Epithelial cell of proximal tubule (primary cell): Measurements from ENCODE around the gene HEMGN. TPM values are rescaled to one million over a fixed set of nuclear protein-coding genes. Genes with fewer than 3 reads are reported as not detected.
"Not testable (repeated sequence)": the region's sequence is repeated elsewhere in the genome, so short reads cannot be mapped to it uniquely, and the experiment has no call there.

Experiments
- DNase-seq: peaks from one replicate; pipeline ENCODE4 v3.0.0-alpha.2; 2011; ENCODE audit warnings: low read depth
- H3K4me3 ChIP-seq: 2 replicates; pipeline ENCODE4 v1.5.1; 2011; ENCODE audit warnings: low read depth, mild to moderate bottlenecking, low read length
- total RNA-seq: library from RNA; depleted of rRNA; stranded (reverse); fragments of >200 nt; gene quantifications from 2 replicates; pipeline ENCODE4 v1.2.3, GENCODE V29; 2015
- TF ChIP-seq, protein P1 (sequence below): conservative IDR thresholded peaks from 2 replicates; pipeline ENCODE4 v1.5.1; 2012; ENCODE audit warnings: low read depth, mild to moderate bottlenecking, low read length

The HEMGN gene
- total RNA-seq, 1 donor from 2014 or later = not detected

DNA sequence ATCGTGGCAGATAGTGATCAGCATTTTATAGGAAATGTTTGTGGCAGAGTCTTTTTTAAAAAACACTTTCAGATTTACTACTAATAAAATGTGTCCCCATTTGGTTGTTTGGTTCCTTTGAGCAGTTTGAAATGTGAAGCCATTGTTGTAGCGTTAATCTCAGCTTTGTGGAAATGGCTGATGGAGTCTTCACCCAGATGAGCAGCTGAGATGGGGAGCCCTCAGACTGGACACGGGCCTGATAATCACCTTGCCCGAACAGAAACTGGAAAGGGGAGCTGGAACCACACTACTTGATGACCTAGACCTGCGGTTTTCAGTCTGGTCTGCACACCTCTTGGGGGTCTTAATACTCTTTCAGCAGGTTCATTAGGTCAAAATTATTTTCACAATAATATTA, 24.6 kb upstream of the HEMGN start:
- no peak overlapping the region for H3K4me3 ChIP-seq
- no peak for DNase-seq
- TF ChIP-seq, protein P1, sequence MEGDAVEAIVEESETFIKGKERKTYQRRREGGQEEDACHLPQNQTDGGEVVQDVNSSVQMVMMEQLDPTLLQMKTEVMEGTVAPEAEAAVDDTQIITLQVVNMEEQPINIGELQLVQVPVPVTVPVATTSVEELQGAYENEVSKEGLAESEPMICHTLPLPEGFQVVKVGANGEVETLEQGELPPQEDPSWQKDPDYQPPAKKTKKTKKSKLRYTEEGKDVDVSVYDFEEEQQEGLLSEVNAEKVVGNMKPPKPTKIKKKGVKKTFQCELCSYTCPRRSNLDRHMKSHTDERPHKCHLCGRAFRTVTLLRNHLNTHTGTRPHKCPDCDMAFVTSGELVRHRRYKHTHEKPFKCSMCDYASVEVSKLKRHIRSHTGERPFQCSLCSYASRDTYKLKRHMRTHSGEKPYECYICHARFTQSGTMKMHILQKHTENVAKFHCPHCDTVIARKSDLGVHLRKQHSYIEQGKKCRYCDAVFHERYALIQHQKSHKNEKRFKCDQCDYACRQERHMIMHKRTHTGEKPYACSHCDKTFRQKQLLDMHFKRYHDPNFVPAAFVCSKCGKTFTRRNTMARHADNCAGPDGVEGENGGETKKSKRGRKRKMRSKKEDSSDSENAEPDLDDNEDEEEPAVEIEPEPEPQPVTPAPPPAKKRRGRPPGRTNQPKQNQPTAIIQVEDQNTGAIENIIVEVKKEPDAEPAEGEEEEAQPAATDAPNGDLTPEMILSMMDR = no peak

DNA sequence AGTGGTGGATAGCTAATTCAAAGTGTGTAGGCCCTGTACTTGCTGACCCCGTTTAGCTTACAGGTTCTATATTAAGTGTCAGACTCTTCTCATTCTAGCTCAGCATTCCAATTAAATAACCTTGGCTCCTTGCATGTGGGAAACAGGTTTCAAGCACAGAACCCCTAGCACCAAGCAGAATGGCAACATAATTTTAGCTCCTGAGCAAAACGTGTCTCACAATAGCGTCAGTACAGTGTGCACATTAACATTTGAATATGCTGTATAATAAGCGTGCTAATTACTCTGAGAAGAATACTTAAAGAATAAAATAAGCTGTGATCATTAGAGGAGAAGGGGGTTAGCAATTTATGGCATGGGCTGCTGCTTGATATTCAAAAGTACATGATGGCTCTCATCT, 24.2 kb upstream of the HEMGN start:
- no peak for DNase-seq
- TF ChIP-seq, protein P1 = no peak
- H3K4me3 ChIP-seq = no peak overlapping the region

DNA sequence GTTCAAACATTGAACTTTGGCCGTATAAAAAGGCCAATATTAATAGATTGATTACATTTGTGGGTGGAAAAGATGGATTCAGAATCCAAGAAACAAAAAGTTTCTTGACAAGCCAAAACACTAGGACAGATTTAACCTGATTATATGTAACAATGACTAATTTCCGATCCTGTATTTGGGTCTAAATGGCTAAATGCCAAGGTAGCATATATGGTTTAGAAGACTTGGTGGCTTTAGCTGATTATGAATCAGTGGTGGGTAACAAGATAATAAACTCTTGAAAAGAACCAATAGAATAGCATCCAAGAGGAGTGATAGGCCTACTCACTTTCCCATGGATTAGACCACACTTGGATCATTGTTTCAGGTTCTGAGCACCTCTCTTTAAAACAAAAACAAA, 23.4 kb upstream of the HEMGN start:
- no peak overlapping the region for H3K4me3 ChIP-seq
- DNase-seq = no peak
- TF ChIP-seq, protein P1 = no peak

DNA sequence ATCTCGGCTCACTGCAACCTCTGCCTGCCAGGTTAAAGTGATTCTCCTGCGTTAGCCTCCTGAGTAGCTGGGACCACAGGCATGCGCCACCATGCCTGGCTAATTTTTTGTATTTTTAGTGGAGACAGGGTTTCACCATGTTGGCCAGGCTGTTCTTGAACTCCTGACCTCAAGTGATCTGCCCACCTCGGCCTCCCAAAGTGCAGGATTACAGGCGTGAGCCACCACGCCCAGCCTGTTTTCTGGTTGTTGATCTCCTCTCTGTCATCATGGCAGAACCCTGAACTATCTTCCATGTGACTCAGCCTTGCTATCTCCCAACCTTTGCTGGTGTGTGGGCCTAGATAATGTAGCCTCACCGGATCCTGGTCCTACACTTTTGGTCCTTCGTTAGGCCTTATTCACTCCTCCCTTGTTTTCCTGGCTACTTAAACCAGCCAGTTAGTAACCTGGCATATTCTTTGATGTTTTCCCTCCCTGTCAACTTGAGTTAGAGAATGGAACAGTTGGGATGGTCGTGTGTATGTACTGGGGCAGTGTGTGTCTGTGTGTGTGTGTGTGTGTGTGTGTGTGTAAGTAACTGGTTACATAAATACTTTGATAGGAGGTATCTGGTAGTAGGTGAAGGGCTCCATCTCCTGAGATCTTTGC, 22.8 kb upstream of the HEMGN start:
- H3K4me3 ChIP-seq, DNase-seq: not testable (repeated sequence)

DNA sequence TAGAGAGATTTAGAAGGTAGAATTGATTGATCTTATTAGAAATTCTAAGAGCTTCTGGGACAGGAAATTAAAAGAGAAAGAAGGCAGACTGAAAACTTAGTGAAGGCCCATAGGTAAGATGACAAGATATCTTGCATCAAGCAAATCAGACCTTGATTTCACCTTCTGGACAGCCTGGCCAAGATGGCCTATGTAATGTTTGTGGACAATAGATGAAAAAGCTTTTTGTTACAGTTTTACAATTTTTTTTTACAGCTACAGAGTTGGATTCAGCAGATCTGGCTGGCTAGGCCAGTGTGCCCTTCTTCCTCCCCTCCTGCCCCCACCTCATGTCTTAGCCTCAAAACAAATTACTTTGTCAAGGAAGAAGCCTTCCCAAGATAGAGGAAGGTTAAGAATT, 21.6 kb upstream of the HEMGN start:
- TF ChIP-seq, protein P1 = no peak
- no peak overlapping the region for H3K4me3 ChIP-seq
- no peak for DNase-seq

DNA sequence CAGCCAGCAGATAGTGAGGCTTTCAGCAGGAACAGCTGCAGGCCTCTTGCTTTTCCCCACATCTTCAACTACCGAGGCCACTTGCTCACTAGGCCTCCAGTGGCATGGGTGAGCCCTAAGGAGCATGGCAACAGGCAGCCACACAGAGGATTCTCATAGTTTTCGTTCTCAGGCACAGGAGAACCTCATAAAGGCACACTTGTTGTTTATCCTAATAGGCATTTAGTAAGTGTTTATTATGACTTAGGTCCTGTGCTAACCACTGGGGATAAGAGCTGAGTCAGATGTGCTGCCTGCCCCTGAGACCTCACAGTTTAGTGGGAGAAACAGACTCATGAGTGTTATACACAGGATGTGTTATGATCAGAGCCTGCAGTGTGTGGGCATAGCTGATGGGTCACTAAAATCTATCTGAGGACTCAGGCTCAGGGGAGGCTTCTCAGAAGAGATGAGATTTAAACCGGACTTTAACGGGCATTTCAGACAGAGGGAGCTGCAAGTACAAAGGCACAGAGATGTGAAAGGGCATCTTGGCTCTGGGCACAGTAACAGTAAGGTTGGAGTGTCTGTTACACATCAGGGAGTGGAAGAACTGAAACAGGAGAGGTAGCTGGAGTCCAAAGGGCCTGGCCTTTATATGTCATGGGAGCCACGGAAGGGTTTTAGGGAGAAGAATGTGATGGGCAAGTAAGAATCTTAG, 21.0 kb upstream of the HEMGN start:
- no peak for DNase-seq
- H3K4me3 ChIP-seq = no peak overlapping the region
- TF ChIP-seq, protein P1 = no peak

DNA sequence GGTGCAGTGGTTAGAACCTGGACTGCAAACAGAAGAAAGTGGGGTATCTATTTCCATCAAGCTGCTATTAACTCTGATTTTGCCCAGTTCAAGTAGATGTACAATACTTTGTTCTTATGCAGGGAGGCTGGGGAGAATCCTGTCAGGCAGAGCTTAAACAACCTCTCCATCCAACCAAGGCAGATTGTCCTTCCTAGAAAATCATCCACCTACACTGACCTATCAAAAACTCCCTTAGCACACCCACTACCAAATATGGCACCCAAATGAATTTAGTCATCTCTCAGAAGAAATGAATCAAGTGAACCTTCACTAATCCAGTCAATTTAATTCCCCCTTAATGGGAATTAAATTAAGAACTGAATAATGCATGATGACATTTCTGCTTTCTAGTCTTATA, 18.4 kb upstream of the HEMGN start:
- no peak overlapping the region for H3K4me3 ChIP-seq
- DNase-seq = no peak
- TF ChIP-seq, protein P1 = no peak
